GM18907 (cell line): ENCODE results near the gene CYTH3.
A peak's percentile ranks its signal among the peaks of the same experiment; 100 is the strongest.
"Not testable (repeated sequence)": the region's sequence is repeated elsewhere in the genome, so short reads cannot be mapped to it uniquely, and the experiment has no call there.

ENCODE experiments used
- ATAC-seq: cut with Tn5 transposase; IDR thresholded peaks from one replicate; pipeline ENCODE4 v1.9.1; 2021; ENCODE audit warnings: mild to moderate bottlenecking, moderate library complexity; ENCODE audit not compliant: unreplicated experiment

The CYTH3 gene

DNA sequence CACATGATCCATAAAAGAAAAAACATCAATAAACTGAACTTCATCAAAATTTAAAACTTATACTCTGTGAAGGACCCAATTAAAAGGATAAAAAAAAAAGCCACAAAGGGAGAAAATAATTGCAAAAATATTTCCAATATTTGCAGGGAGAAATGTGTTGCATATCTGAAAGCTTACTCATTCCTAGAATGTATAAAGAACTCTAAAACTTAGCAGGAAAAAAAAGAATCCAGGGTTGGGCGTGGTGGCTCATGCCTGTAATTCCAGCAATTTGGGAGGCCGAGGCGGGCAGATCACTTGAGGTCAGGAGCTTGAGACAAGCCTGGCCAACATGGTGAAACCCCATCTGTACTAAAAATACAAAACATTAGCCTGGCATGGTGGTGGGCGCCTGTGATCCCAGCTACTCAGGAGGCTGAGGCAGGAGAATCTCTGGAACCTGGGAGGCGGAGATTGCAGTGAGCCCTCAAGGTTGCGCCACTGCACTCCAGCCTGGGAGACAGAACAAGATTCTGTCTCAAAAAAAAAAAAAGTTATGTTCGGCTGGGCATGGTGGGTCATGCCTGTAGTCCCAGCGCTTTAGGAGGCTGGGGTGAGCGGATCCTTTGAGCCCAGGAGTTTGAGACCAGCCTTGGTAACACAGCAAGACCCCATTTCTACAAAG is 11.1 kb upstream of the CYTH3 start:
- not testable (repeated sequence) for ATAC-seq

DNA sequence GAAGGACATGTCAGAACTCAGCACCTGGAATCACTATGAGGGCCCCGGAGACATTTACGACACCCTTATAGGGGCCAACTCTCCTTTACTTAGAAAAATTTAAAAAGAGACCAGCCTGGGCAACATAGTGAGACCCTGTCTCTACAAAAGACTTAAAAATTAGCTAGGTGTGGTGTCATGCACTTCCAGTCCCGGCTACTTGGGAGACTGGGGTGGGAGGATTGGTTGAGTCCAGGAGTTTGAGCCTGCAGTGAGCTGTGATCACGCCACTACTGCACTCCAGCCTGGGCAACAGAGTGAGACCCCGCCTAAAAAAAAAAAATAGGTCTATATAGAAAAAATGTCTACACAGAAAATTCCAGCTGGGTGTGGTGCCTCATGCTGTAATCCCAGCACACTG is 7.5 kb upstream of the CYTH3 start:
- ATAC-seq = no peak

DNA sequence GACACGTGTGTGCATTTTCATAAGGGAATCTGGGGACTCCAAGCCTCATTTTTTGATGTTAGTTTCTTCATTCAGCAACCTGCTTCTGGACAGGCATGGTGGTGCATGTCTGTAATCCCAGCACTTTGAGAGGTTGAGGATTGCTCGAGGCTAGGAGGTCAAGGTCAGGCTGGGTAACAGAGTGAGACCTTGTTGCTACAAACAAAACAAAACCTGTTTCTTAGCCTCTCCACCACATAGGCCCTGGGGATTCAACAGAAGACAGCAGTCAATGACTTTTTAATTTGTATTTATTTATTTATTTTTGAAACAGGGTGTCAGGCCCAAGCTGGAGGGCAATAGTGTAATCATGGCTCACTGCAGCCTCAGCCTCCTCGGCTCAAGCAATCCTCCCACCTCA is 6.9 kb upstream of the CYTH3 start:
- no peak for ATAC-seq

DNA sequence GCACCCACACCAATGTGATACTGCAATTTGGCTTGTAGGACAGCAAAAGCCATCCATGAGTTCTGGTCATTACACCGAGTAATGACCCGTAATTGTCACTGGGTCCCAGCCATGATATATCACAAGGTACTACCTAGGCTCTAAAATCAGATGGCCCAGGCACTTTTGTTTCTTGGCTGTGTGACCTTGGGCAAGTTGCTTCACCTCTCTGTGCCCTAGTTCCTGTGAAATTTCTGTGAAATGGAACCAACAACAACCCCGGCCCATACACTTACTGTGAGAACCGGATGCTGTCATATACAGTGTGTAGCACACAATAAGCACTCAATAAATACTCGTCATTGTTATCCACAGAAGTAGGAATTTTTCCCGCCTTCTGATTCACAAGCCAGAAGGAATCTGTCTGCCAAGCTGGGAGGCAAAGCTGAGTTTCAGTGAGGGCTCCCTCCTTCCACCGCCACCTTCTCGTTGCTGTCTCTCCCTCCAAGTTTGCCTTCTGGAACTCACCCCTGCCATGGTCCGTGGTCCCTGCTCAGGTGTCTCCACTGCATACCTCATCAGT is 6.4 kb upstream of the CYTH3 start:
- no peak for ATAC-seq

DNA sequence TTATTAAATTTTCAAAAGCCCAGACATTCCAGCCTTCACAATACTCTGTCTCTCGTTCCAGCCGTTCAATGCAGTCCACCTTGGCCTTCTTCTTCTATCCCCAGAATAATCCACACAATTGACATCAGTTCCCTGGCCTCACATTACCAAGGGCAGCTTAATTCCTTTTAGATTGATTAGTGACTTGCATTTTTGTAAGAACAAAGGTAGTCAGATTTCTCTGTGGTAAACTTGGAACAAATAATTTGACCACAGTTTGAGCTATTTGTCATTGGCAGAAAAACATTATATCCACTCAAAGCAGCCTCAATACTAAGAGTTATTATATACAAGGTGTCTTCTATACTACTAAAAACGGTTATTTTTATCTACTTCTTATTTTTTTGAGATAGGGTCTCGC is 5.1 kb upstream of the CYTH3 start:
- ATAC-seq = no peak

DNA sequence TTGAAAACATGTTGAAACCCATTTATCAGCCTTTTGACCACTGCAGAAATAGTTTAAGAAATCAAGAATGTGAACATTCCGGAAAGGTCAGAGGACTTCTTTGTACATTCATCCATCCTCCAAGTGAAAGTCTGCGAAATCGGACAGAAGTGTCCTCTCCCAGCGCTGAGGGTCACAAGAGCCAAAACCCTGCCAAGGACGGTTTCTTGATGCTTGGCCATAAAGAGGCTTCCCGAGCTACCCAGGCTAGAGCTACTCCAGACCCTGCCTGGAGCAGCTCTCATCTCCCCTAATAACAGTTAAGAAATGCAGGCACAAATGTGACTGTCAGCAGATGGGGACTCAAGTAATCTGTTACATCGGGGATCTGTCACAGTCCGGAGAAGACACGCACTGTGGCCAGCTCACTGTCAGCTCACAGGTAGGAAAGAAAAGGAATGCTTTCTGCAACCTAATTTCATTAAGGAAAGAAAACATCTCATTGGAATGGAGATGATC is 4.5 kb upstream of the CYTH3 start:
- no peak for ATAC-seq

DNA sequence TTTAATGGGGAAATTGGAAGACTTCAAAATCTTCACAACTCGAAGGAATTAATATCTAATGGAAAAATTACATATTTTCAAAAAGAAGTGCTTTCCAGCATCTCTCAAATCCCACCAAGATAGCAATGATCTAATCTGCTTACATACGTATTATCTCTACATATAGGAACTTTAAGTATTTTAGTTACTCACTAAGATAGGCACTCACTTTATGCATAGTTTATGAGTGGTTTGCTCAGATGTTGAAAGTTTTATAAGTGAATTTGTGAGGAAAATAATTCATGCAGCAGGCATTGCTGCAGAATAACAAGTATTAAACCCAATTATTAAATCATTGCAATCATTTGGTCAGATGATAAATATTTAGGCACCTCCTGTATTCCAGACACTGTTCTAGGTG is 2.3 kb upstream of the CYTH3 start:
- ATAC-seq = no peak

DNA sequence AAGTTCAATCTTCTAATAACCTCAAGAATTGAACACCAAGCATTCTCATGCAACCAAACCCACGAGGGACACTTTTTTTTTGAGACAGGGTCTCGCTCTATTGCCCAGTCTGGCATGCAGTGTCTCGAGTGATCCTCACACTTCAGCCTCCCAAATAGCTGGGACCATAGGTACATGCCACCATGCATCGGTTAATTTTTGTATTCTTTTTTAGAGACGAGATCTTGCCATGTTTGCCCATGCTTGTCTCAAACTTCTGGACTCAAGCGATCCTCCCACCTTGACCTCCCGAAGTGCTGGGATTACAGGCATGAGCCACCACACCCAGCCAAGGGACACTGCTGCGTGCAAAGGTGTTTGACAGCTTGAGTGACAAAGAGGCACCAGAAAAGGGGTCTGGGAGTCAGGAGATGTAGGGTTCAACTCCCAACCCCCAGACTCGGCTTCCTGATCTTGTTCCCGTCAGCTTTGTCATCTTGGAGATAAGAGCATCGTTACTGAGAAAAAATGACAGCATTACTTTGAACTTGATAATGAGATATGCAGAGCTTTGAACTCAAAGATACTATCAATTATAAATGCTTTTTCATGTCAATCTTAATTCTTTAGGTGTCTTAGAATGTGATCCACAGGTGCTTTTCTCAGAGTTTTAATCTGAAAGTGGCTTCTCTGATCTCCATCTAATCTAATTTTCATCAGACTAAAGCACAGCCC is 1.6 kb upstream of the CYTH3 start:
- ATAC-seq = no peak

DNA sequence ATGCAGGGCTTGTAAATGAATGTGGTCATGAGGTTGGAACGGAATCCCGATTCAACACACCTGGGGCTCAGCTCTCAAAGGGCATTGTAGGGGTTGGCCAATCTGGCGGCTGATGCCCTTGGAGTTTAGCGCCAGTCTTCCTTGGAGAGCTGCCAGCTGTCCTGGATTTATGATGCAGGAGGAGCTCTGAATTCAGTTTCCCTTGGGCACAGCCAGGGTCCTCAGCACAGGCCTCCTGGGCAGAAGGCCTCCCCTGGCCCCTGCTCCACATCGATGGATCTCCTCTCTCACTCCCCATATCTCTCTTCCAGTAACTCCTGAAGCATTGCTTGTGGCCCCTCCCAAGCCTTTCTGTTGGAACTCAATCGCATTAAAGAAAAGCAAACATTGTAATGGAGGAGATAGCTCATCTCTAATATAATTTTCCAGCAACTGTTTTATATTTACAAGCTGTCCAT is 985 bp upstream of the CYTH3 start:
- ATAC-seq = no peak

DNA sequence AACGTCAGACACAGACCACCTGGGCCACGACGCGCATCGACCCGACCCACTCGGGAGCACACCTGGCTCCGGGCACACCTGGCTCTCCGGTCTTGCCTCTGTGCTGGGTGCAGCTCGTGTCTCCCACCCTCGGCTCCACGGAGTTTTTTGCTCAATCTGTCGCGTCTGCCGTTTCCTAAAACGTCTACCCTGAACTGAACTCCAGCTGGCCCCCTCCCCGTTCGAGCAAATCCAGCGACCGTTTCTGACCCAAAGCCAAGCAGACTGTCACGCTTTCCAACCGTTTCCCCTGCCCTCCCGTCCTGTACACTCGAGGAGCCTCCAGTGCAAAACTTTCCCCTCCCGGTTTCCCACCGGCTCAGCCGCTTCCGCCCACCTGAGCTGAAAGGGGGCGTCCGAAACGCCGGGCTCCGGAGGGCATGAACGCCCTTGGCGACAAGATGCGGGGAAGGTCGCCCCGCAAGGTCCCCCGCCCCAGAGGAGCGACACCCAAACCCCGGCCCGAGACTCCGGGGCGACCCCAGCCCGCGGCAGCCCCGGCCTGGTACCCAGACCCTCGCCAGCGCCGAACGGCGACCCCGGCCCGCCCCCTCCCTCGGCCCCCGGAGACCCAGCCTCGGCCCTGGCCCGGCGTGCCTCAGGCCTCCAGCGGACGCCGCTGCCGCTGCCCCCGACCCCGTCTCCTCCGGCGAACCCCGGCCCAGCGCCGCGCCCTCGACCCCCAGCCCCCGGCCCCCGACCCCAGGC is 557 bp downstream of the CYTH3 start:
- ATAC-seq = peak; percentile 30

DNA sequence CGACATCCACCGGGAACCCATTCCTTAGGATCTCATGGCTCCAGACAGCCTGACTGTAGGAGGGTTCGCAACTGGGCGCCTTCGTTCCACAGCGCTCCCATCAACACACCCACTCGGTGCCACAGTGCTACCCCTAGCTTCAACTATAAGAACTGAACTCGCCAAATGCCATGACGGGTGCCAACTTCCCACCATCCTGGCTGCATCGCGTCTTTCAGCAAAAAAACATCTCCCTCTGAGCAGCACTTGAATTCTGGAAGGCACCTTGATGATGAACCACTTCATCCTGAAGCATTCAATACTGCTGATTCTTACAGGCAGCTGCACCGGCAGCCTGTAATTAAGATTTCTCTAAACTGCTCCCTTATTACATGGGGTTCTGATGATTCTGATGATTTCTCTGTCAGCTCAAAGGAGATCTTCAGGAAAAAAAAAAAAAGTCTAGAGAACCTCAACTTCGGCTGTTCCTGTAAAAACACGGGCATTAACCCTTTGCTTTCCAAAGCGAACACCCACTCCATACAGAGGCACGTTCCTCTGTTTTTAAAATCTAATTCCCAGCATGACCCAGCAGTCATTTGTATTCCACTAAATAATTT is 1.3 kb downstream of the CYTH3 start:
- ATAC-seq = no peak

DNA sequence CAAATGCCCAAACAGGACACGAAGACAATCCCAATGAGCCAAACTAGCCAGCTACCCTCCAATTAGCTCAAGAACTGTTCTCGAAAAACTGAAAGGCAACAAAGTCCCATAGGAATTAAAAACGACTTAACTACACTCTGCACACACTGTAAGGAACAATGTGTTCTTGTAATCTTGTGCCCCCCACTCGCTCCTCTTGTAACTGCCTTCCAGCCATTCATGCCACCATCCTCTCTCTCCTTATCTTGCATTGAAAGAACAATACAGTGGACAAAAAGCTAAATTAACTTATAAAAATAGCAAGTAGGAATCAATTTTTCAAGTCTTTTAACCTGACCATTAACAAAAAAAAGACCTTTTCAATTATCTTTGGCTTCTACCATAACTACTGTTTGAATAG is 2.9 kb downstream of the CYTH3 start:
- no peak for ATAC-seq

DNA sequence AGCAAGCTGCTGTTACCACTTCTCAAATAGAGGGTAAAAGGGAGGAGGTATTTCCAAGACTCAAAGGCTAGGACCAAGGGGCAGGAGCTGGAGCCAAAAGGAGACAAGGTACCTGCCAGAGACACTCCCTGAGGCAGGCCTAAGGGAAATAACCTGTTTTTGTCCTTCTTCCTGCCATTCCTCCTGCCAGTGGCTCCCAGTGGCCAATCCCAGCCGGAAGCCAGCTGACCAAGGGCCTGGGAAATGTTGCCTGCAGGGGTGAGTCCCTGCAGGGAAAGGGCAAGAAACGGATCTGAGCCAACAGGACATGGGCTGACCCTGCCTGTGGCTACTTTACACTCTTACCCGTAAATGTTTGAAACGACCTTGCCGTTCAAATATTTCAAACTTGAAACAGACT is 3.5 kb downstream of the CYTH3 start:
- no peak for ATAC-seq

DNA sequence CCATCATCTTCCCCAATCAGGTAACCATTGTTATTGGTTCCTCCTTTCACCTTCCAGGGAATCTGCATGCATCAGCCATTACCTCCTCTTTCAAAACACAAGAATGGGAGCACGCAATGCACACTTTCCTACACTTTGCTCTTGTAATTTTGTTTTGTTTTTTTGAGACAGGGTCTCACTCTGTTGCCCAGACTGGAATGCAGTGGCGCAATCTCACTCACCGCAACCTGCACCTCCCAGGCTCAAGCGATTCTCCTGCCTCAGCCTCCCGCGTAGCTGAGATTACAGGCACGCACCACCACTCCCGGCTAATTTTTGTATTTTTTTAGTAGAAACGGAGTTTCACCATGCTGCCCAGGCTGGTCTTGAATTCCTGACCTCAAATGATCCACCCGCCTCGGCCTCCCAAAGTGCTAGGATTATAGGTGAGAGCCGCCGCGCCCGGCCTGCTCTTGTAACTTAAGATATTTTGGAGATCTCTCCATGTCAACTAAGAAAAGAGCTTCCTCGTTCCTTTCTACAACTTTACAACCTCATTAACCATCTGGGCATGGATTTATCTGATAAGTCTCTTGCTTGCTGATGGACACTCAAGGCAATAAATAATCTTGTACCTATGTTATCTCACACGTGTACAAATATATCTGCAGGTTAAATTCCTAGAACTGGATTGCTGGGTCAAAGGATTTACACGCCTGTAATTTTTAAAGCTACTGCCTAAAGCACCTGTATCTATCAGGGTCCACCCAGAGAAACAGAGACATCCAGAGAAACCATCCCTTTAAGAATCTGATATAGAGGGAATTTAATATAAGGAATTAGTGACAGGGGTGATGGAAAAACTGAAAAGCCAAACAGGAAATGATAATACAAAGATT is 4.2 kb downstream of the CYTH3 start:
- no peak for ATAC-seq

DNA sequence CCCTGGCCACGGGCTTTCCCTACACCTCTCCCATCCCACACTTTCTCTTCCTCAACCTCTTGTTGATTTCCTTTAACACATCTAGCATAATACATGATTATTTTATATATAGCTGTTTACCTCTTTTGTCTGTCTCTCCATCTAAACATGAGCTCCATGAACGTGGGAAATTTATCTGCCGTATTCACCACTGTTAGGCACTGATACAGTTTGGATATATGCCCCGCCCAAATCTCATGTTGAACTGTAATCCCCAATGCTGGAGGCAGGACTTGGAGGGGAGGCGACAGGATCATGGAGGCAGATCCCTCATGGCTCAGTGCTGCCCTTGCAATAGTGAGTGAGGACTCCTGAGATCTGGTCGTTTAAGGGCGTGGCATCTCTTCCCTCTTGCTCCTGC is 5.7 kb downstream of the CYTH3 start:
- no peak for ATAC-seq

DNA sequence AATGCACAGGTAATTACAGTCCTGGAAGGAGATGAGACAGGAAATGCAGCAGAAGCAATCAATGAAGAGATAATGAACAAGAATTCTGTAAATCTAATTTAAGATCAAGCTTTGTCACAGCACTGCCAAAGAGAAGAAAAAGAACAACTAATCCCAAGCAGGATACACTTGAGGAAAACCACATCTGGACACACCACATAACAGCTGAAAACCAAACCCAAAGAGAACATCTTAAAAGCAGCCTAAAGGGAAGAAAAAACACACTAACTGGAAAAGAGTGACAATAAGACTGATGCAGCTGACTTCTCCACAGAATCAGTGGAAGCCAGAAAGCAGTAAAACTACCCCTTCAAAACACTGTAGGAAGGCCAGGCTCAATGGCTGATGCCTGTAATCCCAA is 10.2 kb downstream of the CYTH3 start:
- ATAC-seq = no peak

DNA sequence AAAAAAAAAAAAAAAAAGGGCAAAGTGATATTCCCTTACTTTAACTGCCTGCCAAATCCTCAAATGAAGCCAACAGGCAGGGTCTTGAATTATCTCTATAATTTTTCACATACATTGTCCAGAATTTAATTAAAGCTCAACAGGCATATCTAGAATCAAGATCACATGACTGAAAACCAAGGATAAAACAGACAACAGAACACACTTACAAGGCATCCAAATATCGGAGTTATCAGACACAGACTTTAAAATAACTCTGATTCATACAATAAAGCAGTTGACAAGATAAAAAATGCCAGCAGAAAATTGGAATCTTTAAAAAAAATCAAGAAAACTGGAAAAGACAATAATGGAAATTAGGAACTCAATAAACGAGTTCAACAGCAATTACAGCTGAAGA is 10.7 kb downstream of the CYTH3 start:
- ATAC-seq = no peak

DNA sequence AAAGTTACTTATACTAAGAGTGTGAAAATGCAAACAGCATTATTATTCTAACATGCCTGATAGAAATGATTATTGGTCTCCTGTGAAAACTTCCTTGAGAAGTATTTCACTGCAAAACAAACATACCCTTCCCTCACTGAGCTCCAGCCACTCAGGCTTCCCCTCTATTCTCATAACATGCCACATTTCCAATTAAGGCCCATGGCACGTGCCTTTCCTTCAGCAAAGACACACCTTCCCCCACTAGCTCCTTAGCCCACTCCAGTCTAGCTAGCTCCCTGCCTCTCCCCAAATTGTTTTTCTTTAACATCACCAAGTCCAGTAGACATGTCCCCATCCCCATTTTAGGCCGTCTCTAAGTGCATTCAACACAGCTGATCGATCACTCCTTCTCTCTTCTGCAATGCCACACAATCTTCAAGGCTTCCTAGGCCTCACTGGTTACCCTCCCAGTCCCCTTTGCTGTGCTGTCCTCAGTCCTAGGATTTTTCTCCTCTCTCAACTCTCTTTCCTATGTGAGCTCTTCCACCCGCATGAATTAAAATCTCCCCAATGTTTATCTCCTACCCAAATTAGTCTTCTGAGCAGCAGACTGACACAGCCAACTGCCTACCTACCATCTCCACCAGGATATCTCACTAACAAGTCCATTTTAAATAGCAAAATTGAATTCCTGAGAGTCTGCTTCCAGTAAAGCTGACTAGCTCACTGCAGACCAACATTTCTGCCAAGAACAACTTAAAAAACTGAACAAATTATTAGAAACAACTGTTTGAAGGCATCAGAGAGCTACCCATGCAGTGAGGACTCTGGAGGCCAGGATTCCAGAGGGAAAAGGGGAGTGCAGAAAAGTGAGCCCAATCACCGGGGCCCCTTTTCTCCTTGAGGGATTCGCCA is 11.9 kb downstream of the CYTH3 start:
- ATAC-seq = no peak

DNA sequence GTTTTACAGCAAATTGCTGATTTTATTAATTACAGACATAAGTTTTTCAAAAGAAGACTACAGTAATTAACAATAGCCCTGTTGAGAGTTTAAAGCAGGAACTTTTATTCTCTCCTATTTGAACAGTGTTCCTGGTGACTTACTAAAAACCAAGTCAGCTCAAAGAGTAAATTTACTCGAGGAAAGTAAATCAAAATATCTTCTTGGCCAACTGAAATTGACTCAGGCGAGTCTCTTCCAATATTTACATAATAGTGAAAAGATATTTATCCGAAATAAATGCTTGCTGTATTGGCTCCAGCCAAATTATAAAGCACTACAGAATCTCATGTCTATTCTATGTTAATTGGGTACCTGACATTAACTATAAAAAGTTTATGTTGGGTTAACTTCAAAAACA is 13.2 kb downstream of the CYTH3 start:
- no peak for ATAC-seq
